ENCODE data around the gene DRICH1. TPM values are rescaled to one million over a fixed set of nuclear protein-coding genes. Genes with fewer than 3 reads are reported as not detected.
"Not testable (repeated sequence)": the region's sequence is repeated elsewhere in the genome, so short reads cannot be mapped to it uniquely, and the experiment has no call there.

DRICH1 gene
- total RNA-seq, 4 donors from 2014 or later: 0.56 to 1.3 (median 0.72) TPM; not detected in 1

- no peak for TF ChIP-seq CTCF (IDR thresholded peaks at IDR 0.05)
- no peak for ATAC-seq (ENCODE audit: low FRiP score)
- no peak for DNase-seq (ENCODE audit: low spot score)
Measured at GRCh38 chr22:23565915-23566704, 66.0 kb downstream of the DRICH1 start.

- no peak for DNase-seq (ENCODE audit: low spot score)
- no peak for TF ChIP-seq CTCF (IDR thresholded peaks at IDR 0.05)
- ATAC-seq (ENCODE audit: low FRiP score): peak; percentile 31
Measured at GRCh38 chr22:23565305-23565914, 66.7 kb downstream of the DRICH1 start.

- DNase-seq (ENCODE audit: low spot score) (no peak), ATAC-seq (ENCODE audit: low FRiP score) (no peak)
- no peak for TF ChIP-seq CTCF (IDR thresholded peaks at IDR 0.05)
Measured at GRCh38 chr22:23564276-23564675, 67.8 kb downstream of the DRICH1 start.

GRCh38 chr22:23563111-23563510 lies 69.0 kb downstream of the DRICH1 start:
- no peak for TF ChIP-seq CTCF (IDR thresholded peaks at IDR 0.05)
- DNase-seq (ENCODE audit: low spot score) (no peak), ATAC-seq (ENCODE audit: low FRiP score) (no peak)

GRCh38 chr22:23562186-23562585 lies 69.9 kb downstream of the DRICH1 start:
- no peak for TF ChIP-seq CTCF (IDR thresholded peaks at IDR 0.05)
- ATAC-seq (ENCODE audit: low FRiP score) (no peak), DNase-seq (ENCODE audit: low spot score) (no peak)

- not testable (repeated sequence) for ATAC-seq (ENCODE audit: low FRiP score); DNase-seq (ENCODE audit: low spot score)
Measured at GRCh38 chr22:23561025-23561510, 71.1 kb downstream of the DRICH1 start.

- not testable (repeated sequence) for ATAC-seq (ENCODE audit: low FRiP score); DNase-seq (ENCODE audit: low spot score)
Measured at GRCh38 chr22:23560215-23560614, 71.9 kb downstream of the DRICH1 start.

Small RNAs within 50 kb of the gene (small RNA-seq; reads per million reads assigned to genes)
- gene AP000346.3: not detected

Other genes with a start within 250 kb of the DRICH1 start
- not detected for gene IGLL1, start 52.0 kb downstream of the DRICH1 start, total RNA-seq
- gene RGL4, start 58.7 kb upstream of the DRICH1 start, total RNA-seq: 1 to 10 TPM in 2 of 4 donors, under 1 TPM in 1, not detected in 1; 0.38 to 6.9 (median 1.3) TPM
- gene ZNF70, start 118.8 kb upstream of the DRICH1 start, total RNA-seq: 1 to 10 TPM; 2.8 to 5.1 (median 4.0) TPM
- gene VPREB3, start 122.1 kb upstream of the DRICH1 start, total RNA-seq: not detected
- not detected for gene C22orf15, start 130.7 kb upstream of the DRICH1 start, total RNA-seq
- gene CHCHD10, start 135.7 kb upstream of the DRICH1 start, total RNA-seq: 10 to 100 TPM; 19.9 to 61.2 (median 31.2) TPM
- 1 to 10 TPM in 2 of 4 donors, under 1 TPM in 1, not detected in 1; 0.79 to 3.1 (median 2.1) TPM for gene MMP11, start 140.5 kb upstream of the DRICH1 start, total RNA-seq
- 10 to 100 TPM; 38.8 to 50.9 (median 47.6) TPM for gene SMARCB1, start 154.6 kb upstream of the DRICH1 start, total RNA-seq
- gene DERL3, start 206.7 kb upstream of the DRICH1 start, total RNA-seq: 1 to 10 TPM in 2 of 4 donors, under 1 TPM in 2; 0.47 to 3.1 (median 1.5) TPM
- 1 to 10 TPM; 3.1 to 9.2 (median 7.5) TPM for gene SLC2A11, start 225.6 kb upstream of the DRICH1 start, total RNA-seq

All from omental fat pad (tissue), 4 donors.